Neural crest cell (in vitro differentiated cells): ENCODE data around the gene APCDD1L. TPM values are rescaled to one million over a fixed set of nuclear protein-coding genes. Genes with fewer than 3 reads are reported as not detected.

Source experiments
- DNase-seq: peaks from one replicate; pipeline ENCODE4 v3.0.0; 2021; ENCODE audit warnings: low read depth, mixed read lengths, low spot score
- H3K27ac Mint-ChIP-seq: one replicate; pipeline ENCODE4 v1.8.0; 2021; ENCODE audit warnings: mild to moderate bottlenecking, mixed read lengths; ENCODE audit not compliant: unreplicated experiment
- H3K27me3 Mint-ChIP-seq: 2 replicates; pipeline ENCODE4 v1.8.0; 2021; ENCODE audit warnings: low read depth, mild to moderate bottlenecking, mixed read lengths
- H3K36me3 Mint-ChIP-seq: 2 replicates; pipeline ENCODE4 v1.8.0; 2021; ENCODE audit warnings: low read depth, mild to moderate bottlenecking, mixed read lengths
- H3K4me1 Mint-ChIP-seq: 2 replicates; pipeline ENCODE4 v1.8.0; 2021; ENCODE audit warnings: mixed read lengths
- H3K4me3 Mint-ChIP-seq: one replicate; pipeline ENCODE4 v1.8.0; 2021; ENCODE audit warnings: mild to moderate bottlenecking, mixed read lengths
- H3K9me3 Mint-ChIP-seq: 2 replicates; pipeline ENCODE4 v1.8.0; 2021; ENCODE audit warnings: mixed read lengths
- total RNA-seq: library from RNA; stranded (reverse); gene quantifications from 2 replicates; pipeline ENCODE4 v1.2.1, GENCODE V29; 2021
- TF ChIP-seq, protein P1 (sequence below): fragments of 200-600 bp; sonication (generic); conservative IDR thresholded peaks from 2 replicates; pipeline ENCODE4 v1.5.0; 2021; ENCODE audit warnings: antibody characterized with exemption, mild to moderate bottlenecking

APCDD1L gene
- total RNA-seq, 1 donor from 2014 or later: not detected

DNA sequence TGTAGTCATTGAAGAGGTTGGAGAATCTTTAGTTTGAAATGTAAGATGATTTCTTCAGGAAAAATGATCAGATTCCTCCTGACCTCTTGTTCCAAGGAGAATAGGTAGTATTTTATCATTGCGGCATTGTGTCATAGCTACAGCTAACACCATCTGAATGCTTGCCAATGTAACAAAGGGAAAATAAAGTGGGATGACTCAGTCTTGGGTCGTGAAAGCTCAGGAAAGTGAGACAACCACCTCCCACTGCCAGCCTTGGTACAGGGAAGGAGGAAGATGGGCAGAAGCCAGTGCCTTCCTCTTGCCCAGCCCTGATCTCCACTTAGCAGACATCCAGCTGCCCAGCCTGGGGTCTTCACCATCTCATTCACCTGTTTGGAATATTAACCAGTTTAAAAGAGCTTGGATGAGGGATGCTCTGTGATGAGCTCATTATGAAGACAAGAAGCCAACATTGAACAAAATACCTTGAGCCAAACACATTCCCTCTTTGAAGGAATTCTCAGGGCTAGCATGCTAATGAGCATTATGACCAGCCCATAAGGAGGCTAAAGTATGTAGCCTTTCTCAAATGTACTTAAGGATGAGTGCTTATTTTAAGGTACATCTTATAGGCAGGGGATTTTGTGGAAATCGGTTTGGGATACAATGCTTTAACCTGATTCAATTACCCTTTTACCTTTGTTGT is 40.0 kb upstream of the APCDD1L start:
- H3K27me3 Mint-ChIP-seq: peaks cover 8% of the 10 kb centered on the region

DNA sequence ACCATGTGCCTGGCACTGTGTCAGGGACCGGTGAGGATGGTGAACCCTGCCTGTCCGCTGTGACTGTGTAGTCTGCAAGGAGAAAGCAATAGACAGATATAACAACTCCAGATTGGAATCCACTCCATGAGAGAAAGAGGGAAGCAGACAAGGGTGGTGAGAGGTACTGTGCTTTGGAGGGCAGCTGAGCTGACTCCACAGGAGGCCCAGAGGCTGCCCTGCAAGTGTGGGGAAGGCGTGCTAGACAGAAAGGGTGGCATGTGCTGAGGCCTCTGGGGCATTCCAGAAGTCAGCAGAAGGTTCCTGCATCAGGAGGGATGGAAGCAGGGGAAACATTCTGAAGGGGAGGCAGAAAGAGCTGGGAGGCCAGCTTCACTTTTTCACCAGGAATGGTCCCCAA is 39.3 kb upstream of the APCDD1L start:
- H3K4me1 Mint-ChIP-seq: peaks cover 9% of the 10 kb centered on the region
- DNase-seq: no peak
- no peaks in the 10 kb centered on the region for H3K36me3 Mint-ChIP-seq
- no peak overlapping the region for H3K27ac Mint-ChIP-seq
- no peaks in the 10 kb centered on the region for H3K9me3 Mint-ChIP-seq
- H3K4me3 Mint-ChIP-seq: no peak overlapping the region
- H3K27me3 Mint-ChIP-seq: peaks cover 8% of the 10 kb centered on the region
- TF ChIP-seq, protein P1, sequence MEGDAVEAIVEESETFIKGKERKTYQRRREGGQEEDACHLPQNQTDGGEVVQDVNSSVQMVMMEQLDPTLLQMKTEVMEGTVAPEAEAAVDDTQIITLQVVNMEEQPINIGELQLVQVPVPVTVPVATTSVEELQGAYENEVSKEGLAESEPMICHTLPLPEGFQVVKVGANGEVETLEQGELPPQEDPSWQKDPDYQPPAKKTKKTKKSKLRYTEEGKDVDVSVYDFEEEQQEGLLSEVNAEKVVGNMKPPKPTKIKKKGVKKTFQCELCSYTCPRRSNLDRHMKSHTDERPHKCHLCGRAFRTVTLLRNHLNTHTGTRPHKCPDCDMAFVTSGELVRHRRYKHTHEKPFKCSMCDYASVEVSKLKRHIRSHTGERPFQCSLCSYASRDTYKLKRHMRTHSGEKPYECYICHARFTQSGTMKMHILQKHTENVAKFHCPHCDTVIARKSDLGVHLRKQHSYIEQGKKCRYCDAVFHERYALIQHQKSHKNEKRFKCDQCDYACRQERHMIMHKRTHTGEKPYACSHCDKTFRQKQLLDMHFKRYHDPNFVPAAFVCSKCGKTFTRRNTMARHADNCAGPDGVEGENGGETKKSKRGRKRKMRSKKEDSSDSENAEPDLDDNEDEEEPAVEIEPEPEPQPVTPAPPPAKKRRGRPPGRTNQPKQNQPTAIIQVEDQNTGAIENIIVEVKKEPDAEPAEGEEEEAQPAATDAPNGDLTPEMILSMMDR: no peak

More for the DNA sequence above, 40.0 kb upstream of the APCDD1L start:
- Mint-ChIP-seq H3K36me3 (no peaks in the 10 kb centered on the region), H3K4me1 (peaks cover 4% of the 10 kb centered on the region), H3K9me3 (no peaks in the 10 kb centered on the region), H3K4me3 (no peak overlapping the region), H3K27ac (no peak overlapping the region)
- DNase-seq: no peak
- TF ChIP-seq, protein P1: no peak

DNA sequence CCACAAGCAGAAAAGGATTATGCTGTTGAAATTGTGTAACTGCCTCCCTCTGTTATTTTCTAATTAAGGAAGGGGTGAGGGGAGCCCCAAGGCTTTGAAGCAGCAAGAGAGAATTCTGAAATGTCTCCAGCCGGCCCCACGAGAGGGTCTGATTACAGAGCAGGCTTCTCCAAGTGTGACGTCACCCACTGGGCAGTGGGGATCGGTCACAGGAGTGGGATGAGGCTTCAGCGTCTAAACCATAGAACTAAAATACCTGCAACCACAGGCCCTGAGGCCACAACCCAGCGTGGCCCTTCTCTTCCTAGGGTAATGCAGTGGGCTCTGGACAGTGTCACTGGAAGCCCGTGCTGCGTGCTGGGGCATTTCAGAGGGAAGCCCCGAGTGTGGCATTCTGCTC is 38.6 kb upstream of the APCDD1L start:
- H3K4me1 Mint-ChIP-seq: peaks cover 9% of the 10 kb centered on the region
- H3K36me3 Mint-ChIP-seq: no peaks in the 10 kb centered on the region
- no peak overlapping the region for H3K4me3 Mint-ChIP-seq
- DNase-seq: no peak
- H3K27ac Mint-ChIP-seq: no peak overlapping the region
- H3K9me3 Mint-ChIP-seq: no peaks in the 10 kb centered on the region
- TF ChIP-seq, protein P1: no peak
- H3K27me3 Mint-ChIP-seq: peaks cover 10% of the 10 kb centered on the region

DNA sequence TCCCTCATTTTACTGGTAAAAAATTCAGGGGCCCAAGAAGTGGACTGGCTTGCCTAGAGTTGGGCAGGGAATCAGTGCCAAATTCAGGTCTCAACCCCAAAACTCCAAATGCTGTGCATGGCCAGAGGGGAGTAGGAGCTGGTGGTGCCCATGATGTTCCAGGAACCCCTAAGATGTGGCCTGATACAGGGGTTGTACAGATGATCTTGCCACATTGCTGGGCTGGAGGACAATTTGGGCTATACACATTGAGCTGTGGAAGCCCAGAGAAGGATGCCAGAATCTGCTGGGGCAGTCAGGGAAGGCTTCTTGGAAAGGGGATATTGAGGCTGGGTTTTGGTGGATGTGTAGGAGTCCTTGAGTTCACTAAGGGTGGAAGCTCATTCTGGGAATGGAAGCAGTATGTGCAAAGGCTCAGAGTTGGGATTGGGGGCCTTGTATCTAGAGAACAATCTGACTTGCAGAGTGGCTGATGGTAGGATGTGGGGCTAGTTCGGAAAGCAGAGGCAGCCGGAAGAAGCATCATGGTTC is 38.0 kb upstream of the APCDD1L start:
- Mint-ChIP-seq H3K36me3 (no peaks in the 10 kb centered on the region), H3K4me1 (peaks cover 9% of the 10 kb centered on the region), H3K27ac (no peak overlapping the region), H3K4me3 (no peak overlapping the region), H3K27me3 (peaks cover 10% of the 10 kb centered on the region), H3K9me3 (no peaks in the 10 kb centered on the region)
- TF ChIP-seq, protein P1: no peak
- DNase-seq: no peak

DNA sequence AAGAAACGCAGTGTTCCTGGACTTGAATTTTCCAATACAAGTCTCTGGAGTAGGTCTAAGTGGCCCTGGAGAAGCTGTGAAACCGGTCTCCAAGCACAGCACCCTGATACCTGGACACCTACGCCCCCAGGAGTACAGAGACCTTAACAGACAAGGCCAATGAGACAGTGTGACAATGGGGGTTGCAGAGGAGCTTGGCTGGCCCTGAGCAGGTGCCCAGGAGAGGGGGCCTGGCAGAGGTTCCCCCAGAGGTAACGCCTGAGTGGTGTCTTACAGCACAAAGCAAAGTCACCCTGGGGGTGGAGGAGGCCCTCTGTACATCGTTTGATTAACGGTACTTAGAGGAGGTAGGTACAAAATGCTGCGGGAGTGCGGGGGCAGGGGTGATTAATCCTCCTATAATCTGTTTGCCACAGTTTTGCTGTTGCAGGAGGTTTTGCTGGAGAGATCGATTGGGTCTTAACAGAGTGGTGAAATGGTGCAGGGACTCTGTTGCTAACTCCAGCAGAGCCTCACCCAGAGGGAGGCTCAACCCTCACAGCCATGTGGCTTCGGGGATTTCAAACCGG is 37.3 kb upstream of the APCDD1L start:
- peaks cover 10% of the 10 kb centered on the region for H3K27me3 Mint-ChIP-seq
- H3K4me1 Mint-ChIP-seq: peaks cover 9% of the 10 kb centered on the region
- H3K36me3 Mint-ChIP-seq: no peaks in the 10 kb centered on the region
- H3K27ac Mint-ChIP-seq: no peak overlapping the region
- TF ChIP-seq, protein P1: no peak
- no peak overlapping the region for H3K4me3 Mint-ChIP-seq
- DNase-seq: no peak
- H3K9me3 Mint-ChIP-seq: no peaks in the 10 kb centered on the region
